HG03571 (cell line): ENCODE data around the gene CPNE6.

Source experiments
- ATAC-seq: cut with Tn5 transposase; IDR thresholded peaks from one replicate; pipeline ENCODE4 v1.9.1; 2021; ENCODE audit not compliant: unreplicated experiment

CPNE6 gene

GRCh38 chr14:24126939-24127338, 55.6 kb downstream of the CPNE6 start:
- ATAC-seq = no peak

- no peak for ATAC-seq
These were observed 56.3 kb downstream of the CPNE6 start for GRCh38 chr14:24127673-24128072.
